Spleen (tissue), 11 donors: ENCODE data around the gene MUS81. TPM values are rescaled to one million over a fixed set of nuclear protein-coding genes. Genes with fewer than 3 reads are reported as not detected.

Experiments used
- DNase-seq: peaks from one replicate; pipeline ENCODE4 v3.0.0-alpha.2; 2020
- H3K27ac ChIP-seq, 8 donors: fragments of 200-600 bp; sonication (generic) in 7 of 8; 1 replicate in 4 of 8; 2 replicates in 4 of 8; pipeline versions ENCODE4 v1.5.0 to v1.8.0; 2016 to 2021; ENCODE audit warnings: inconsistent platforms in 4 of 8, mild to moderate bottlenecking in 4 of 8, moderate library complexity in 1 of 8
- H3K27me3 ChIP-seq, 7 donors: fragments of 200-600 bp; sonication (generic) in 6 of 7; replicated peaks in 1 of 7; 1 replicate in 4 of 7; 2 replicates in 3 of 7; pipeline versions ENCODE4 v1.5.0 to v1.8.0; 2016 to 2021; ENCODE audit warnings: inconsistent platforms in 3 of 7, mild to moderate bottlenecking in 1 of 7
- H3K36me3 ChIP-seq, 6 donors: fragments of 200-600 bp; sonication (generic) in 5 of 6; 1 replicate in 4 of 6; 2 replicates in 2 of 6; pipeline versions ENCODE4 v1.5.0 to v1.8.0; 2016 to 2021; ENCODE audit warnings: inconsistent platforms in 2 of 6
- H3K4me1 ChIP-seq, 6 donors: fragments of 200-600 bp; sonication (generic) in 5 of 6; 1 replicate in 3 of 6; 2 replicates in 3 of 6; pipeline versions ENCODE4 v1.5.0 to v1.8.0; 2016 to 2021; ENCODE audit warnings: inconsistent platforms in 3 of 6
- H3K4me3 ChIP-seq, 8 donors: fragments of 200-600 bp; sonication (generic) in 7 of 8; 1 replicate in 4 of 8; 2 replicates in 4 of 8; pipeline versions ENCODE4 v1.5.0 to v1.8.0; 2016 to 2021; ENCODE audit warnings: inconsistent platforms in 4 of 8, mild to moderate bottlenecking in 4 of 8, moderate library complexity in 2 of 8
- H3K9me3 ChIP-seq, 8 donors: fragments of 200-600 bp; sonication (generic) in 7 of 8; 1 replicate in 4 of 8; 2 replicates in 4 of 8; pipeline versions ENCODE4 v1.5.0 to v1.8.0; 2016 to 2021; ENCODE audit warnings: inconsistent platforms in 4 of 8
- POLR2A ChIP-seq, 3 donors: fragments of 450-650 bp; IDR thresholded peaks; one replicate each; pipeline ENCODE4 v1.5.1; 2017; ENCODE audit warnings: antibody characterized with exemption in 3 of 3, mild to moderate bottlenecking in 1 of 3
- POLR2AphosphoS5 ChIP-seq, 3 donors: sonication (generic); formaldehyde crosslinking; IDR thresholded peaks; one replicate each; pipeline ENCODE4 v1.5.1; 2017; ENCODE audit warnings: antibody characterized with exemption in 3 of 3
- WGBS, 5 donors: extraction: QIAGEN DNeasy Blood & Tissue Kit in 3 of 5; methylation state at CpG; one replicate each; pipeline versions ENCODE4 v1.1.5 to v1.1.7; 2013 to 2018; 5-methylcytosine and 5-hydroxymethylcytosine counted together
- intact Hi-C: fragments of 100-400 bp; cut with DNase I; formaldehyde crosslinking; loops from one replicate; pipeline ENCODE4 v1.15.0; 2023; ENCODE audit warnings: low total_unique reads
- polyA plus RNA-seq, 3 donors: library from polyadenylated mRNA; stranded (reverse); fragments of 200-250 nt; gene quantifications; one replicate each; pipeline ENCODE4 v1.2.1, GENCODE V29; 2013
- total RNA-seq, 7 donors: library from RNA; depleted of rRNA in 3 of 7; stranded (reverse); fragments of >200 nt in 3 of 7; fragmentation: NEBNext Ultra II Directional in 4 of 7; extraction: Animal tissue kit (Norgen Biotek cat#: 25700) in 4 of 7; gene quantifications; one replicate each; pipeline versions ENCODE4 v1.1.0 to v1.2.1, GENCODE V29; 2016 to 2021
- TF ChIP-seq, protein P1 (sequence below), 11 experiments: fragments of 200-600 bp in 7 of 11; fragments of 450-650 bp in 4 of 11; sonication (generic) in 4 of 11; IDR thresholded peaks in 8 of 11; conservative IDR thresholded peaks in 3 of 11; 1 replicate in 7 of 11; 2 replicates in 4 of 11; pipeline versions ENCODE4 v1.4.0 to v1.8.0; 2016 to 2021; ENCODE audit warnings: antibody characterized with exemption in 11 of 11, inconsistent platforms in 4 of 11, mild to moderate bottlenecking in 1 of 11
- donor health status: healthy with polysubstance abuse.
- donor health status: DM: no; HTN: no; CAD: no; lungs with moderate emphysema.
- donor health status: DM: no; HTN: no; CAD: no.
- donor health status: Bipolar disorder and iron deficiency.
- donor health status: healthy.
- donor health status: DM: no; HTN: no; CAD: no.
- donor health status: DM: yes; HTN: yes; CAD: no.

The MUS81 gene
- total and polyA plus RNA-seq, 10 donors, result 54.8 to 93.5 (median 72.7) TPM

DNA sequence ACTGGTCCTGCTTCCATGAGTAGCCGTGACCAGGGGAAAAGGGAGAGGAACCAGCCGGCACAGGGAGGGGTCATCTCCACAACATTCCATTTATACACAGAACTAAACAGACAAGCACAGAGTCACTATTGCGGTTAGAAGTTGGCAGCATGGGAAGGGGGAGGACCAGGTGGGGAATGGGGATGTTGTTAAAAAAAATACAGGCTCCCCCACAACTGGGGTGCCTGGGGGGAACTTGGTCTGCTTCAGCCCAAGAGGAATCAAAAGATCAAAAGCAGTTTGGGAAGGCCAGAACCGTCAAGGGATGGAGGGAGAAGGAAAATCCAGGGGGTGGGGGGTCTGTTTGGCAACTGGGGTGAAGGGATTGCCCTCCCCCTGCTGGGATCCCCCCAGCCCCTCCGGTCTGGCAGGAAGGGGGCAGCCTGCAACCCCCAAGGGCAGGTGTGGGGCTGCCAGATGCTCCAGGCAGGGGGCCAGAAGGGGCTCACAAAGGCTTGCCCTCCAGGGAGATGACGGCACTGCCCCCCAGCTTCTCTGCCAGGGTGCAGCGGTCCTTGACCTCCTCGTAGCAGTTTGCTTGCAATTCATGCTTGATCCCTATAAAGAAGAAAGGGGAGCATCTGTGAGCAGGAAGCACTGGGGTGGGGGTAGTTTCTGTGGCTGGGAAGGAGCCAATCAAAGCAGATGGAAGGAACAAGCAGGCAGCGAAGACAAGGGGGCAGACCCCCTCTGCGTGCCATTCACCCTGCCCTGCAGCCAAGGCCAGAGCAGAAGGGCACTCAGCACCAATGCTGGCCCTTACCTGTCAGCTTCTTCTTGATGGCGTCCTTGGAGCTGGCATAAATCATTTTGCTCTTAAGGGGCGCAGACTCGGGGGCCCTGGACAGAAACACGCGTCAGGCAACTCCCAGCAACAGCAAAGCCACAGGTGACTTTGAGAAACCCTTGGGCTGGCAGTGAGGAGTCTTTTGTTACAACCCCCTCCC lies 5.1 kb upstream of the MUS81 start:
- DNase-seq, result peak; percentile 80
- WGBS, 5 donors, result 73 to 82% (median 80%) methylated on average over 15 of the region's 15 CpGs
- Histone ChIP-seq H3K27ac (peak overlapping the region in 3 of 8 donors; percentile 95 to 99 (median 98)), H3K4me3 (peak overlapping the region in 2 of 8 donors; percentile 98 to 99), H3K27me3 (no peaks in the 10 kb centered on the region), H3K4me1 (peaks cover 25 to 72% (median 55%) of the 10 kb centered on the region in 6 donors), H3K9me3 (peaks cover 0 to 10% (median 7%) of the 10 kb centered on the region in 8 donors), H3K36me3 (peaks cover 10 to 64% (median 57%) of the 10 kb centered on the region in 6 donors)
- no peak for TF ChIP-seq POLR2A (IDR thresholded peaks at IDR 0.05)
- TF ChIP-seq, protein P1, sequence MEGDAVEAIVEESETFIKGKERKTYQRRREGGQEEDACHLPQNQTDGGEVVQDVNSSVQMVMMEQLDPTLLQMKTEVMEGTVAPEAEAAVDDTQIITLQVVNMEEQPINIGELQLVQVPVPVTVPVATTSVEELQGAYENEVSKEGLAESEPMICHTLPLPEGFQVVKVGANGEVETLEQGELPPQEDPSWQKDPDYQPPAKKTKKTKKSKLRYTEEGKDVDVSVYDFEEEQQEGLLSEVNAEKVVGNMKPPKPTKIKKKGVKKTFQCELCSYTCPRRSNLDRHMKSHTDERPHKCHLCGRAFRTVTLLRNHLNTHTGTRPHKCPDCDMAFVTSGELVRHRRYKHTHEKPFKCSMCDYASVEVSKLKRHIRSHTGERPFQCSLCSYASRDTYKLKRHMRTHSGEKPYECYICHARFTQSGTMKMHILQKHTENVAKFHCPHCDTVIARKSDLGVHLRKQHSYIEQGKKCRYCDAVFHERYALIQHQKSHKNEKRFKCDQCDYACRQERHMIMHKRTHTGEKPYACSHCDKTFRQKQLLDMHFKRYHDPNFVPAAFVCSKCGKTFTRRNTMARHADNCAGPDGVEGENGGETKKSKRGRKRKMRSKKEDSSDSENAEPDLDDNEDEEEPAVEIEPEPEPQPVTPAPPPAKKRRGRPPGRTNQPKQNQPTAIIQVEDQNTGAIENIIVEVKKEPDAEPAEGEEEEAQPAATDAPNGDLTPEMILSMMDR (IDR thresholded peaks at IDR 0.05 in 8 of 11, conservative IDR thresholded peaks at IDR 0.05 in 3 of 11), result no peak
- TF ChIP-seq POLR2AphosphoS5 (IDR thresholded peaks at IDR 0.05), result peak in 2 of 3 donors; percentile 16 to 52
- intact Hi-C loops, result no loop called here

DNA sequence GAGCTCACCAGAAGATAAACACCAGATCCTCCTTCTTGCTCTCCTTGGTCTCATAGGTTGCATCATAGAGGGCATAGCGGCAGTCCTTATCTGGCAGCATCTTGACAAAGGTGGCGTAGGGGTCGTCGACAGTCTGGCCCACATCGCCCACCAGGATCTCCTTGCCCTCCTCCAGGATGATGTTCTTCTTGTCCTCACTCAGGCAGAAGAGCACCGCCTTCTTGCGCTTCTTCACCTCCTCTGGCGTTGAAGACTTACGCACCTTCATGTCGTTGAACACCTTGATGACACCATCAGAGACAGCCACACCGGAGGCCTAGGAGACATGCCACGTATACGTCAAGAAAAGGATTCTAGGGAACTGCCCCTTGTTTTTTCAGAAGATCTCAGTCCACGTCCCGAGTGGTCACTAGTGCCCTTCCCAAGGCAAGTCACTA lies 4.3 kb upstream of the MUS81 start:
- Histone ChIP-seq H3K4me3 (peak overlapping the region in 7 of 8 donors; percentile 98 to 100 (median 99)), H3K27me3 (no peaks in the 10 kb centered on the region), H3K27ac (peak overlapping the region in 6 of 8 donors; percentile 93 to 99 (median 98)), H3K4me1 (peaks cover 26 to 76% (median 57%) of the 10 kb centered on the region in 6 donors), H3K36me3 (peaks cover 10 to 57% (median 53%) of the 10 kb centered on the region in 6 donors), H3K9me3 (peaks cover 0 to 9% (median 7%) of the 10 kb centered on the region in 8 donors)
- 83 to 92% (median 85%) methylated on average over 15 of the region's 15 CpGs for WGBS, 5 donors
- DNase-seq, result peak; percentile 67
- intact Hi-C loops, result no loop called here
- no peak for TF ChIP-seq POLR2AphosphoS5 (IDR thresholded peaks at IDR 0.05)
- TF ChIP-seq, protein P1 (IDR thresholded peaks at IDR 0.05 in 8 of 11, conservative IDR thresholded peaks at IDR 0.05 in 3 of 11), result no peak
- no peak for TF ChIP-seq POLR2A (IDR thresholded peaks at IDR 0.05)

DNA sequence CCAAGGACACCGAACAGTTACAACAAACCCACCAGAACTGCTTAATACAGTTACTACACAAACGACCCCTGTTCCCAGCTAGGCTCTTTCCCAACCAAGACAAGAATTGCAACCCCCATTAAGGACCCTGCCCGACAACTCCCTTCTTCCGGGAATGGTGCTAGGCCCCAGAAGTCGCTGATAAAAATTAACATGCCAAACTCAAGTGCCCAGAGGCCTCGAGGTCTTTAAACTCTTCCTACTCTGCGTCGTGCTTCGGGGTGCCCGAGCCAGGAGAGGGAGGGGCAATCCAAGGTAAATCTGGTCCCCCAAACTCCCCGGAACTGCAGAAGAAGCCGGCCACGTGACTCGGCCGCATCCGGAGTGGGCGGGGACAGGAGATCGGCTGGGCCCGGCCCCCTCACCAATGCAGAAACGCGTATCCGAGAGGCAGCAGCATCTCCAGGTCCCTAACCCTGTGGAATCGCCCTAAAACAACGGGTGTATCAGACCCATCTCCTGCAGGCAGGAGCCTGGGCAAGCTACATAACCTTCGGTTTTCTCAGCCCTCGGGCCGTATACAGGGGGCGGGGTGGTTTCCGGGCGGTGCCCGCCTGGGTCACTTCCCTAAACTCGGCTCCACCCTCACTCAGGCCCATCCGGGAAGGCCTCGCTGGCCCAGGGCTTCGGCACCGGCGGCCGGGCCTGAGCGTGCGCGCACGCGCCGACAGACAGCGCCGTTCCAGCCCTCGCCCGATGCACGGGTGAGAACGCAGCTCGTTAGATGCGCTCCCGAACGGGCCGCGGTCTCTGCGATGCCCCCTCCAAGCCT lies 3.3 kb upstream of the MUS81 start:
- H3K36me3 ChIP-seq, result peaks cover 9 to 52% (median 46%) of the 10 kb centered on the region in 6 donors
- no peaks in the 10 kb centered on the region for H3K9me3 ChIP-seq
- peaks cover 35 to 83% (median 66%) of the 10 kb centered on the region in 6 donors for H3K4me1 ChIP-seq
- H3K27ac ChIP-seq, result peak overlapping the region; percentile 93 to 99 (median 97)
- H3K27me3 ChIP-seq, result no peaks in the 10 kb centered on the region
- intact Hi-C loops, result no loop called here
- H3K4me3 ChIP-seq, result peak overlapping the region; percentile 76 to 100 (median 99)
- TF ChIP-seq POLR2AphosphoS5 (IDR thresholded peaks at IDR 0.05) (peak; percentile 81 to 95 (median 88)), POLR2A (IDR thresholded peaks at IDR 0.05) (peak in 1 of 3 donors; percentile 19)
- TF ChIP-seq, protein P1 (IDR thresholded peaks at IDR 0.05 in 8 of 11, conservative IDR thresholded peaks at IDR 0.05 in 3 of 11), result peak in 1 of 11 experiments; percentile 14
- peak; percentile 97 for DNase-seq
- 1 to 5% (median 1%) methylated on average over 20 to 57 of the region's 57 CpGs for WGBS, 5 donors
